ENCODE measurements around the gene ICAM3. TPM values are rescaled to one million over a fixed set of nuclear protein-coding genes. Genes with fewer than 3 reads are reported as not detected.
A peak's percentile ranks its signal among the peaks of the same experiment; 100 is the strongest.
"Not testable (repeated sequence)": the region's sequence is repeated elsewhere in the genome, so short reads cannot be mapped to it uniquely, and the experiment has no call there.

ICAM3 gene
- 10 to 100 TPM; 12.7 to 53.9 (median 20.5) TPM for total RNA-seq

GRCh38 chr19:10339380-10339960 lies at the start of gene ICAM3:
ICAM3 (minus strand) TSS chr19:10339624; CDS start chr19:10339614, 10 bp downstream.
- Histone ChIP-seq H3K27me3 (no peaks in the 10 kb centered on the region), H3K4me1 (peaks cover under 1 to 21% (median 7%) of the 10 kb centered on the region in 4 donors), H3K27ac (peak within 1 kb of the TSS; percentile 18 to 82 (median 73)), H3K9me3 (no peaks in the 10 kb centered on the region), H3K4me3 (peak within 1 kb of the TSS in 3 of 4 donors; percentile 9 to 42 (median 36)), H3K36me3 (no peaks in the 10 kb centered on the region)
- WGBS, 2 donors: 43 to 48% methylated on average over 7 to 13 of the region's 14 CpGs
- DNase-seq: peak; percentile 59 to 77
- peak; percentile 16 to 64 for ATAC-seq (ENCODE audit: low FRiP score in 2 of 2)
- TF ChIP-seq POLR2A (IDR thresholded peaks at IDR 0.05) (no peak), CTCF (IDR thresholded peaks at IDR 0.05) (no peak), POLR2AphosphoS5 (IDR thresholded peaks at IDR 0.05) (no peak), EP300 (IDR thresholded peaks at IDR 0.05) (no peak)

- Histone ChIP-seq H3K9me3 (no peaks in the 10 kb centered on the region), H3K4me3 (no peak overlapping the region), H3K4me1 (peaks cover 5 to 11% (median 7%) of the 10 kb centered on the region in 4 donors), H3K36me3 (peaks cover 13 to 34% (median 33%) of the 10 kb centered on the region in 4 donors), H3K27me3 (no peaks in the 10 kb centered on the region), H3K27ac (peak overlapping the region in 2 of 4 donors; percentile 15 to 20)
- peak in 1 of 4 donors; percentile 20 for TF ChIP-seq POLR2A (IDR thresholded peaks at IDR 0.05)
- peak; percentile 14 to 48 for TF ChIP-seq POLR2AphosphoS5 (IDR thresholded peaks at IDR 0.05)
- TF ChIP-seq CTCF (IDR thresholded peaks at IDR 0.05): peak; percentile 82 to 93 (median 86)
- no peak for TF ChIP-seq EP300 (IDR thresholded peaks at IDR 0.05)
- DNase-seq: peak in 1 of 2 donors; percentile 88
- 2 to 5% methylated on average over 3 of the region's 3 CpGs for WGBS, 2 donors
- peak; percentile 70 to 78 for ATAC-seq (ENCODE audit: low FRiP score in 2 of 2)
Observed at GRCh38 chr19:10388957-10389356, 49.5 kb upstream of the ICAM3 start.

GRCh38 chr19:10384580-10384979 lies 45.2 kb upstream of the ICAM3 start:
- TF ChIP-seq CTCF (IDR thresholded peaks at IDR 0.05) (no peak), POLR2A (IDR thresholded peaks at IDR 0.05) (no peak), EP300 (IDR thresholded peaks at IDR 0.05) (no peak)
- WGBS, 2 donors: 86 to 92% methylated on average over 7 to 9 of the region's 9 CpGs
- Histone ChIP-seq H3K27me3 (no peaks in the 10 kb centered on the region), H3K36me3 (no peaks in the 10 kb centered on the region), H3K4me1 (peaks cover 11 to 27% (median 18%) of the 10 kb centered on the region in 4 donors), H3K4me3 (no peak overlapping the region), H3K27ac (no peak overlapping the region), H3K9me3 (no peaks in the 10 kb centered on the region)
- DNase-seq (no peak), ATAC-seq (ENCODE audit: low FRiP score in 2 of 2) (no peak)

GRCh38 chr19:10383223-10383499 lies 43.7 kb upstream of the ICAM3 start:
- not testable (repeated sequence) for ATAC-seq (ENCODE audit: low FRiP score in 2 of 2); DNase-seq; H3K4me3 ChIP-seq; H3K9me3 ChIP-seq; H3K27me3 ChIP-seq; H3K36me3 ChIP-seq
- 74 to 87% methylated on average over 8 of the region's 8 CpGs for WGBS, 2 donors
- peaks cover 16 to 29% (median 23%) of the 10 kb centered on the region in 4 donors for H3K4me1 ChIP-seq
- peak overlapping the region in 1 of 4 donors; percentile 68 for H3K27ac ChIP-seq

GRCh38 chr19:10380313-10381102 lies 41.1 kb upstream of the ICAM3 start, which contains the start of gene TYK2:
TYK2 (minus strand) TSS chr19:10380572; CDS start chr19:10378406, 2,166 bp downstream.
- Histone ChIP-seq H3K36me3 (peaks cover 0 to 26% (median 15%) of the 10 kb centered on the region in 4 donors), H3K27ac (peak within 1 kb of the TSS; percentile 81 to 94 (median 90)), H3K27me3 (no peaks in the 10 kb centered on the region), H3K4me1 (peaks cover 16 to 29% (median 23%) of the 10 kb centered on the region in 4 donors), H3K4me3 (peak within 1 kb of the TSS; percentile 67 to 90 (median 82)), H3K9me3 (no peaks in the 10 kb centered on the region)
- DNase-seq (peak; percentile 97 to 99), ATAC-seq (ENCODE audit: low FRiP score in 2 of 2) (peak; percentile 97 to 99)
- WGBS, 2 donors: 0 to 3% methylated on average over 11 to 58 of the region's 58 CpGs
- TF ChIP-seq POLR2AphosphoS5 (IDR thresholded peaks at IDR 0.05): peak; percentile 61 to 78
- peak in 3 of 4 donors; percentile 61 to 83 (median 70) for TF ChIP-seq POLR2A (IDR thresholded peaks at IDR 0.05)
- TF ChIP-seq EP300 (IDR thresholded peaks at IDR 0.05): peak in 1 of 4 donors; percentile 18
- TF ChIP-seq CTCF (IDR thresholded peaks at IDR 0.05): peak in 3 of 6 experiments; percentile 10 to 29 (median 15)
